Panc1 (cell line): ENCODE measurements around the gene TRAK1. TPM values are rescaled to one million over a fixed set of nuclear protein-coding genes. Genes with fewer than 3 reads are reported as not detected.

ENCODE experiments used
- ATAC-seq: fragments of 200-7000 bp; cut with Tn5 transposase; 2 replicates; pipeline ENCODE4 v1.9.1; 2020; ENCODE audit warnings: mild to moderate bottlenecking, moderate library complexity
- BruUV-seq: library from RNA; stranded (reverse); fragments of 400-500 nt; replicated peaks from 2 replicates; lab custom pipeline; 2021; lab: Mats Ljungman, UMichigan
- CTCF ChIA-PET: fragments of 300-600 bp; sonication (Branson Sonifier 250); formaldehyde crosslinking; loops from one replicate; lab custom pipeline; 2022; ENCODE audit warnings: antibody characterized with exemption; lab: Charles Lee
- POLR2A ChIA-PET: fragments of 300-600 bp; sonication (Branson Sonifier 250); formaldehyde crosslinking; loops from one replicate; lab custom pipeline; 2022; ENCODE audit warnings: antibody characterized with exemption; lab: Charles Lee
- DNase-seq: peaks from one replicate; pipeline ENCODE4 v3.0.0-alpha.2; 2010; ENCODE audit warnings: low read depth, low spot score
- H3K27ac ChIP-seq: 2 replicates; pipeline ENCODE4 v1.5.1; 2011; ENCODE audit warnings: mild to moderate bottlenecking, low read length, inconsistent platforms
- H3K27me3 ChIP-seq: fragments of 200-500 bp; sonication (Bioruptor generic); 2 replicates; pipeline ENCODE4 v1.6.0; 2014; ENCODE audit warnings: low read length, inconsistent platforms; ENCODE audit not compliant: control insufficient read depth, insufficient read depth
- H3K36me3 ChIP-seq: fragments of 200-500 bp; sonication (Bioruptor generic); 2 replicates; pipeline ENCODE4 v1.5.1; 2014; ENCODE audit warnings: inconsistent platforms, mild to moderate bottlenecking, low read length, moderate library complexity; ENCODE audit not compliant: control insufficient read depth, insufficient read depth
- H3K4me1 ChIP-seq: 2 replicates; pipeline ENCODE4 v1.5.1; 2011; ENCODE audit warnings: inconsistent platforms, mild to moderate bottlenecking, low read length, moderate library complexity; ENCODE audit not compliant: control insufficient read depth, insufficient read depth
- H3K4me3 ChIP-seq, 2 experiments: 2 replicates each; pipeline ENCODE4 v1.5.1; 2011 to 2012; ENCODE audit warnings: low read depth in 2 of 2, low read length in 2 of 2, mild to moderate bottlenecking in 2 of 2, inconsistent platforms in 1 of 2, moderate library complexity in 1 of 2
- H3K9me3 ChIP-seq: fragments of 200-500 bp; sonication (Bioruptor generic); 2 replicates; pipeline ENCODE4 v1.5.1; 2014; ENCODE audit warnings: low read depth, mild to moderate bottlenecking, inconsistent platforms, low read length, moderate library complexity; ENCODE audit not compliant: control insufficient read depth, insufficient read depth
- POLR2AphosphoS5 ChIP-seq: IDR thresholded peaks from 2 replicates; pipeline ENCODE4 v1.6.1; 2012; ENCODE audit warnings: mild to moderate bottlenecking, low read depth, low read length, moderate library complexity
- SIN3A ChIP-seq: IDR thresholded peaks from 2 replicates; pipeline ENCODE4 v1.6.1; 2012; ENCODE audit warnings: low read depth, mild to moderate bottlenecking, low read length, moderate library complexity, borderline replicate concordance; ENCODE audit not compliant: insufficient read depth
- TCF7L2 ChIP-seq: IDR thresholded peaks from 2 replicates; pipeline ENCODE4 v1.6.1; 2011; ENCODE audit warnings: mild to moderate bottlenecking, low read depth, low read length, inconsistent platforms
- in situ Hi-C: cut with HindIII; loops from 2 replicates; pipeline ENCODE4 v1.10.0; 2016; ENCODE audit warnings: low sequenced_read_pairs, low pct_unique_long_range_greater_than_20kb
- intact Hi-C: fragments of 100-400 bp; cut with micrococcal nuclease; formaldehyde crosslinking; loops from one replicate; pipeline ENCODE4 v1.10.0; 2022; ENCODE audit not compliant: unreplicated experiment
- total RNA-seq: library from RNA; stranded (reverse); gene quantifications from one replicate; pipeline ENCODE4 v1.2.1, GENCODE V29; 2021; ENCODE audit not compliant: unreplicated experiment
- TF ChIP-seq, protein P1 (sequence below): fragments of 450-650 bp; IDR thresholded peaks from 2 replicates; pipeline ENCODE4 v1.5.1; 2017; ENCODE audit warnings: mild to moderate bottlenecking
- TF ChIP-seq, protein P2 (sequence below), 2 experiments: IDR thresholded peaks; 2 replicates each; pipeline ENCODE4 v1.6.1; 2011 to 2012; ENCODE audit warnings: low read depth in 2 of 2, control low read depth in 1 of 2, low read length in 1 of 2, mild to moderate bottlenecking in 1 of 2, moderate library complexity in 1 of 2; ENCODE audit not compliant: insufficient read depth in 1 of 2

Gene TRAK1
- total RNA-seq, 1 experiment from 2014 or later: 38.4 TPM

DNA sequence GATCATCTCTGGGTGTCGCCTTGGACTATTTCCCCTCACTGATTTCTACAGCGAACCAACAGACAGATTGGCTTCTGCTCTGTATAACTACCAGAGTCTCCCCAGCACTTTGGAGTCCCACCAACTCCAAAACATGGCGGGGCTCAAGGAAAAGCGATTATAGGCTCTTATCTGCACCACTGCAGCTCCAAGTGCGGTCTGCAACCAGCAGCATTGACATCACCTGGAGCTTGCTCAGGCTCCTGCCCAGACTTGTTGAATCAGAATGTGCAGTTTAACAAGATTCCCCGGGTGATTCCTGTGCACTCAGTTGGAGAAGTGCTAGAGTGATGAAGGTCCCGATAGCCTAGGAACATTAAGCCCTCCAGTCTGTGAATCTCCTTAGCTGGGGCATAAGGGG is 165.8 kb downstream of the TRAK1 start:
- H3K36me3 ChIP-seq: no peaks in the 10 kb centered on the region
- H3K9me3 ChIP-seq: no peaks in the 10 kb centered on the region
- CTCF ChIA-PET: no interaction called here
- no peak overlapping the region for H3K4me3 ChIP-seq
- BruUV-seq: no TSS peak
- H3K4me1 ChIP-seq: no peaks in the 10 kb centered on the region
- H3K27ac ChIP-seq: no peak overlapping the region
- POLR2A ChIA-PET: no interaction called here
- in situ Hi-C loops (no loop called here), intact Hi-C loops (no loop called here)
- DNase-seq (no peak), ATAC-seq (no peak)
- TF ChIP-seq TCF7L2 (no peak), SIN3A (no peak), POLR2AphosphoS5 (no peak)
- TF ChIP-seq, protein P1, sequence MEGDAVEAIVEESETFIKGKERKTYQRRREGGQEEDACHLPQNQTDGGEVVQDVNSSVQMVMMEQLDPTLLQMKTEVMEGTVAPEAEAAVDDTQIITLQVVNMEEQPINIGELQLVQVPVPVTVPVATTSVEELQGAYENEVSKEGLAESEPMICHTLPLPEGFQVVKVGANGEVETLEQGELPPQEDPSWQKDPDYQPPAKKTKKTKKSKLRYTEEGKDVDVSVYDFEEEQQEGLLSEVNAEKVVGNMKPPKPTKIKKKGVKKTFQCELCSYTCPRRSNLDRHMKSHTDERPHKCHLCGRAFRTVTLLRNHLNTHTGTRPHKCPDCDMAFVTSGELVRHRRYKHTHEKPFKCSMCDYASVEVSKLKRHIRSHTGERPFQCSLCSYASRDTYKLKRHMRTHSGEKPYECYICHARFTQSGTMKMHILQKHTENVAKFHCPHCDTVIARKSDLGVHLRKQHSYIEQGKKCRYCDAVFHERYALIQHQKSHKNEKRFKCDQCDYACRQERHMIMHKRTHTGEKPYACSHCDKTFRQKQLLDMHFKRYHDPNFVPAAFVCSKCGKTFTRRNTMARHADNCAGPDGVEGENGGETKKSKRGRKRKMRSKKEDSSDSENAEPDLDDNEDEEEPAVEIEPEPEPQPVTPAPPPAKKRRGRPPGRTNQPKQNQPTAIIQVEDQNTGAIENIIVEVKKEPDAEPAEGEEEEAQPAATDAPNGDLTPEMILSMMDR: no peak
- TF ChIP-seq, protein P2, sequence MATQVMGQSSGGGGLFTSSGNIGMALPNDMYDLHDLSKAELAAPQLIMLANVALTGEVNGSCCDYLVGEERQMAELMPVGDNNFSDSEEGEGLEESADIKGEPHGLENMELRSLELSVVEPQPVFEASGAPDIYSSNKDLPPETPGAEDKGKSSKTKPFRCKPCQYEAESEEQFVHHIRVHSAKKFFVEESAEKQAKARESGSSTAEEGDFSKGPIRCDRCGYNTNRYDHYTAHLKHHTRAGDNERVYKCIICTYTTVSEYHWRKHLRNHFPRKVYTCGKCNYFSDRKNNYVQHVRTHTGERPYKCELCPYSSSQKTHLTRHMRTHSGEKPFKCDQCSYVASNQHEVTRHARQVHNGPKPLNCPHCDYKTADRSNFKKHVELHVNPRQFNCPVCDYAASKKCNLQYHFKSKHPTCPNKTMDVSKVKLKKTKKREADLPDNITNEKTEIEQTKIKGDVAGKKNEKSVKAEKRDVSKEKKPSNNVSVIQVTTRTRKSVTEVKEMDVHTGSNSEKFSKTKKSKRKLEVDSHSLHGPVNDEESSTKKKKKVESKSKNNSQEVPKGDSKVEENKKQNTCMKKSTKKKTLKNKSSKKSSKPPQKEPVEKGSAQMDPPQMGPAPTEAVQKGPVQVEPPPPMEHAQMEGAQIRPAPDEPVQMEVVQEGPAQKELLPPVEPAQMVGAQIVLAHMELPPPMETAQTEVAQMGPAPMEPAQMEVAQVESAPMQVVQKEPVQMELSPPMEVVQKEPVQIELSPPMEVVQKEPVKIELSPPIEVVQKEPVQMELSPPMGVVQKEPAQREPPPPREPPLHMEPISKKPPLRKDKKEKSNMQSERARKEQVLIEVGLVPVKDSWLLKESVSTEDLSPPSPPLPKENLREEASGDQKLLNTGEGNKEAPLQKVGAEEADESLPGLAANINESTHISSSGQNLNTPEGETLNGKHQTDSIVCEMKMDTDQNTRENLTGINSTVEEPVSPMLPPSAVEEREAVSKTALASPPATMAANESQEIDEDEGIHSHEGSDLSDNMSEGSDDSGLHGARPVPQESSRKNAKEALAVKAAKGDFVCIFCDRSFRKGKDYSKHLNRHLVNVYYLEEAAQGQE (IDR thresholded peaks at IDR 0.05; ENCODE audit: insufficient read depth in 1 of 2, low read depth in 2 of 2, low read length in 1 of 2): no peak
- H3K27me3 ChIP-seq: peaks cover 5% of the 10 kb centered on the region

DNA sequence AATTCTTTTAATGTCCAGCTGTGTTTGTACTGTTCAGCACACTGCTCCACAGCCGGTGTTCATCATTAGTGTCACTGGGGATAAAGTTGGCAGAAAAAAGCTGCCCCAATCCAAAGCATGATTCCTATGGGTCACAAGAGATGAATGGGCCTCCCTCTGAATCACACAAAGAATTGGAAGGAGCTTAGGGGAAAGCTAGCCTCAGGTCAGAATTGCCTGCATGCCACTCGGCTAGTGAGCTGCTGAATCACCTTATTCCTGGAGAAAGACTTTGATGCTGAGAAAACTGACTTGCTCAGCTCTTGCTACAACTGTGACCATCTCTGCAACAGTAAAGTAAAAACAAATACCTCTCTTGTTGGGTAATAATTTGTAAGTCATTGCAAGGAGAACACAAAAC is 171.4 kb downstream of the TRAK1 start:
- in situ Hi-C loops: no loop called here
- intact Hi-C loops: no loop called here
- Histone ChIP-seq H3K9me3 (no peaks in the 10 kb centered on the region), H3K27ac (no peak overlapping the region), H3K4me1 (peaks cover 2% of the 10 kb centered on the region; the same call in 1 of the 2 replicates), H3K4me3 (no peak overlapping the region), H3K27me3 (peaks cover 19% of the 10 kb centered on the region), H3K36me3 (no peaks in the 10 kb centered on the region)
- BruUV-seq: no TSS peak
- ChIA-PET CTCF (no interaction called here), POLR2A (no interaction called here)
- no peak for DNase-seq
- TF ChIP-seq, protein P1: no peak
- no peak for TF ChIP-seq POLR2AphosphoS5
- TF ChIP-seq SIN3A: no peak
- TF ChIP-seq TCF7L2: no peak
- TF ChIP-seq, protein P2 (IDR thresholded peaks at IDR 0.05; ENCODE audit: insufficient read depth in 1 of 2, low read depth in 2 of 2, low read length in 1 of 2): no peak
- ATAC-seq: no peak
